Type B pancreatic cell (in vitro differentiated cells): ENCODE measurements around the gene TSPAN2. TPM values are rescaled to one million over a fixed set of nuclear protein-coding genes. Genes with fewer than 3 reads are reported as not detected.
A peak's percentile ranks its signal among the peaks of the same experiment; 100 is the strongest.

ENCODE experiments used
- DNase-seq: peaks from one replicate; pipeline ENCODE4 v3.0.0; 2021; ENCODE audit warnings: mixed read lengths; ENCODE audit not compliant: unreplicated experiment; ENCODE audit errors: extremely low spot score
- H3K27ac Mint-ChIP-seq: 2 replicates; pipeline ENCODE4 v1.8.0; 2021; ENCODE audit warnings: mild to moderate bottlenecking, mixed read lengths
- H3K27me3 Mint-ChIP-seq: 2 replicates; pipeline ENCODE4 v1.8.0; 2021; ENCODE audit warnings: mixed read lengths
- H3K36me3 Mint-ChIP-seq: 2 replicates; pipeline ENCODE4 v1.8.0; 2021; ENCODE audit warnings: mixed read lengths
- H3K4me1 Mint-ChIP-seq: one replicate; pipeline ENCODE4 v1.8.0; 2021; ENCODE audit warnings: mixed read lengths; ENCODE audit not compliant: unreplicated experiment
- H3K4me3 Mint-ChIP-seq: 2 replicates; pipeline ENCODE4 v1.8.0; 2021; ENCODE audit warnings: mild to moderate bottlenecking, mixed read lengths
- H3K9me3 Mint-ChIP-seq: 2 replicates; pipeline ENCODE4 v1.8.0; 2021; ENCODE audit warnings: mixed read lengths
- total RNA-seq: library from RNA; stranded (reverse); gene quantifications from 2 replicates; pipeline ENCODE4 v1.2.1, GENCODE V29; 2021; ENCODE audit warnings: low replicate concordance
- TF ChIP-seq, protein P1 (sequence below): fragments of 200-600 bp; sonication (generic); conservative IDR thresholded peaks from 2 replicates; pipeline ENCODE4 v1.5.0; 2021; ENCODE audit warnings: antibody characterized with exemption, mild to moderate bottlenecking

TSPAN2 gene
- total RNA-seq, 1 donor from 2014 or later, result 29.6 TPM

DNA sequence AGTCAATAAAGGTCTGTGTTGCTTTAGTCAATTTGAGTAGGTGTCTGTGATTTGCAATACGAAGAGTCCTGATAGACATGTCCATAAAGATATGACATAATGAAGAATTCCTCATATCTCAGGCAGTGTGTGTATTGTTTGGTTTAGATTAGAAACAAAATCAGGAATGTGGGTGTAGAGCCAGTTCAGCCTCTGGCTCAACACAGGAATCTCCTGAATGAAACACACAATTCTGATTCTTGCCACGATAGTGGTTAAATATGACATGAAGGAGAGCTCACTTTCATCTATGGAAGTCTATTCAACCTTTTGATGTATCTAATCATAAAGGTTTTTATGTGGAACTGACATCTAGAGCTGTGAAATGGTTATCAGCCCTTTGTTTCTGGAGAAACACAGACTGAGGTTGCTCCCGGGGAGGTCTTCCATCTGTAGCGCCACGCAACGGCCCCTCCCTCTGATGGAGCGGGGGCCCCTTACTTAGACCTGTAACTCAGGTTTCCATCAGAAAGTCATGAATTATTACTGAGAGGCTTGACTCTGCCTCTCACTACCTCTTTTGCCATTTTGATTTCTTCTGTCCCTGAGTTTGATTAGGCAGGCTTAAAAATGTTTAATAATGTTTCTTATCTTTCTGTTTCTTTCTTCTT lies 19.5 kb downstream of the TSPAN2 start:
- Mint-ChIP-seq H3K4me3 (peak overlapping the region; percentile 68), H3K27me3 (no peaks in the 10 kb centered on the region), H3K27ac (peak overlapping the region; percentile 97), H3K4me1 (peaks cover 21% of the 10 kb centered on the region), H3K36me3 (peaks cover 7% of the 10 kb centered on the region), H3K9me3 (no peaks in the 10 kb centered on the region)
- no peak for DNase-seq
- TF ChIP-seq, protein P1, sequence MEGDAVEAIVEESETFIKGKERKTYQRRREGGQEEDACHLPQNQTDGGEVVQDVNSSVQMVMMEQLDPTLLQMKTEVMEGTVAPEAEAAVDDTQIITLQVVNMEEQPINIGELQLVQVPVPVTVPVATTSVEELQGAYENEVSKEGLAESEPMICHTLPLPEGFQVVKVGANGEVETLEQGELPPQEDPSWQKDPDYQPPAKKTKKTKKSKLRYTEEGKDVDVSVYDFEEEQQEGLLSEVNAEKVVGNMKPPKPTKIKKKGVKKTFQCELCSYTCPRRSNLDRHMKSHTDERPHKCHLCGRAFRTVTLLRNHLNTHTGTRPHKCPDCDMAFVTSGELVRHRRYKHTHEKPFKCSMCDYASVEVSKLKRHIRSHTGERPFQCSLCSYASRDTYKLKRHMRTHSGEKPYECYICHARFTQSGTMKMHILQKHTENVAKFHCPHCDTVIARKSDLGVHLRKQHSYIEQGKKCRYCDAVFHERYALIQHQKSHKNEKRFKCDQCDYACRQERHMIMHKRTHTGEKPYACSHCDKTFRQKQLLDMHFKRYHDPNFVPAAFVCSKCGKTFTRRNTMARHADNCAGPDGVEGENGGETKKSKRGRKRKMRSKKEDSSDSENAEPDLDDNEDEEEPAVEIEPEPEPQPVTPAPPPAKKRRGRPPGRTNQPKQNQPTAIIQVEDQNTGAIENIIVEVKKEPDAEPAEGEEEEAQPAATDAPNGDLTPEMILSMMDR, result no peak

DNA sequence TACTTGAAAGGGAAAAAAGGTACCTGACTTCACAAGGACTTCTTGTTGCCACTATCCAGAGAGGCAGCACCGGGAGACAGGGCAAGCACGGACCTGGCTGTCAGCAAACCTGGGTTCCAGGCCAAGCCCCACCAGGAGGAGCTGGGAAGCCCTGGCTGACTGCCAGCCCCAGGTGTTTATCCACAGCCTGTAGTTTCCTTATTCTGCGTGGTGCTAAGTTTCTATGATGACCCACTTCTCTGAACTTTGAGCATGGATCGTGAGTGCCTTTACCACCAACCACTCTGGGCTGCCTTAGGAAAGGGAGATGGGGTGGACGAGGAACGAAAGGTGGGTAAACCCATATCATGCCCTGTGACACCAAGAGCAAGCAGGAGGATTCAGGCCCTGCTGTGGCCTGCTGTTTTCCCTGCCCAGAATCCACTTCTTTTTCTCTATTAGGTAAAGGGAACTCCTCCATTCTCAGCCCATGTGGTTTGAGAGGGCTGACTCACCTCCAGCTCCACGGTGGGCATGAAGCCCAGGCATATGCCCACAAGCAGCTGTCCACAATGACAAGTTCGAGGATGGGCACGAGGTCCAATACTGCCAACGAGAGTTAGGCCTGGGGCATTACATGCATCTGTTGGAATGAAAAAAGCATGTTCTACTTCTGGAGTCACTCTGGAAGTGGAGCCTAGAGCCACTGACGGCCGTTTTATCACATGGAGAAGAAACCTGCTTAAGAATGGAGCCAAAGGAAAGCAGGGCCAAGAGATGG lies 20.3 kb downstream of the TSPAN2 start:
- Mint-ChIP-seq H3K27ac (peak overlapping the region; percentile 97), H3K4me3 (peak overlapping the region; percentile 68), H3K27me3 (no peaks in the 10 kb centered on the region), H3K36me3 (peaks cover 7% of the 10 kb centered on the region), H3K9me3 (no peaks in the 10 kb centered on the region), H3K4me1 (peaks cover 16% of the 10 kb centered on the region)
- no peak for DNase-seq
- TF ChIP-seq, protein P1, result no peak

DNA sequence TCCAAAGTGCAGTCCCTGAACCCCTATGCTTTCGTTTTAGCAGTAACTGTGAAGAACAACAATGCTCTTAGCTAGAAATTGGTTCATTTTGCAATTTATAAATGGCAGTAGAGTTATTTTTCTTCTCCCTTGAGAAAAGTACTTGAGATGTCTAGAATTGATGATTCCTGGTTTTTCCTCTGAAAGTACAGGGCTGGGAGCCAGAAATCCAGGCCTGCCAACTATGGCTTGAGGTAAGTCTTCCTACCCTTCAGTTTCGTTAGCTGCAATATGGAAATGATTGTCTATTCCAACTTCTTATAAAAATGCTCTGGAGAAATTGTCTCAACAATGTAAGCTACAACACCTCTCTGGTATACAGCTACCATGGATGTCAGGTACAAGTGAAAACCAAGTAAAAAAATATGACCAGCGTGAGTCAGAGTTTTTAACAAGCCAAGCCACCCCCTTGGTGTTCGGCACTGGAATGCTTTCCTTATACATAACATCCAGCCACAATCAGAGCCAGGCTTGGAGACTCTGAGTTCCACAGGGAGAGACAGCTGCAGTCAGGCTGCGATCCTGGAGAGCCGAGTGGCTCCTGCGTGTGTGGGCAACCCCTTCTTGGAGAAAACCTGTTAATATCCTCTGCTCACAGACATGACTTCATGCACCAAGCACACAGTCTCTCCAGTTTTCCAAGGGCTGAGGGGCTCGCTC lies 22.0 kb downstream of the TSPAN2 start:
- TF ChIP-seq, protein P1, result no peak
- Mint-ChIP-seq H3K27ac (no peak overlapping the region), H3K4me1 (peaks cover 15% of the 10 kb centered on the region), H3K27me3 (no peaks in the 10 kb centered on the region), H3K36me3 (peaks cover 7% of the 10 kb centered on the region), H3K9me3 (no peaks in the 10 kb centered on the region), H3K4me3 (no peak overlapping the region)
- DNase-seq, result no peak

- Mint-ChIP-seq H3K27ac (peak overlapping the region; percentile 27), H3K4me1 (peaks cover 7% of the 10 kb centered on the region), H3K36me3 (peaks cover 7% of the 10 kb centered on the region), H3K27me3 (no peaks in the 10 kb centered on the region), H3K4me3 (no peak overlapping the region), H3K9me3 (no peaks in the 10 kb centered on the region)
- no peak for DNase-seq
- TF ChIP-seq, protein P1, result no peak
These were observed 24.3 kb downstream of the TSPAN2 start for GRCh38 chr1:115065021-115065420.

- no peaks in the 10 kb centered on the region for H3K9me3 Mint-ChIP-seq
- no peak for DNase-seq
- H3K27me3 Mint-ChIP-seq, result no peaks in the 10 kb centered on the region
- H3K4me1 Mint-ChIP-seq, result peaks cover 6% of the 10 kb centered on the region
- H3K27ac Mint-ChIP-seq, result peak overlapping the region; percentile 27
- TF ChIP-seq, protein P1, result no peak
- H3K4me3 Mint-ChIP-seq, result no peak overlapping the region
- peaks cover 4% of the 10 kb centered on the region for H3K36me3 Mint-ChIP-seq
These were observed 24.8 kb downstream of the TSPAN2 start for GRCh38 chr1:115064461-115064860.
